DOHH2 (cell line): ENCODE results near the gene CTRL.

Source experiments
- CTCF ChIP-seq: fragments of 200-600 bp; sonication (generic); IDR thresholded peaks from one replicate; pipeline ENCODE4 v1.5.1; 2014; ENCODE audit warnings: antibody characterized with exemption, mild to moderate bottlenecking, low read depth, low read length; ENCODE audit not compliant: poor library complexity, severe bottlenecking
- EZH2phosphoT487 ChIP-seq: fragments of 200-600 bp; sonication (generic); IDR thresholded peaks from 2 replicates; pipeline ENCODE4 v1.6.1; 2017; ENCODE audit warnings: borderline replicate concordance, mild to moderate bottlenecking, antibody characterized with exemption, low read length, moderate library complexity, mixed read lengths

GRCh38 chr16:67948015-67948414 lies 16.4 kb upstream of the CTRL start:
- TF ChIP-seq CTCF (no peak), EZH2phosphoT487 (no peak)
